GM12873 (cell line): Measurements from ENCODE around the gene SWT1.

Experiments
- TF ChIP-seq, protein P1 (sequence below): IDR thresholded peaks from 2 replicates; pipeline ENCODE4 v1.5.1; 2012; ENCODE audit warnings: low read depth, mild to moderate bottlenecking, moderate library complexity, low read length, control low read depth; ENCODE audit not compliant: insufficient read depth; ENCODE audit errors: missing control alignments

The SWT1 gene

DNA sequence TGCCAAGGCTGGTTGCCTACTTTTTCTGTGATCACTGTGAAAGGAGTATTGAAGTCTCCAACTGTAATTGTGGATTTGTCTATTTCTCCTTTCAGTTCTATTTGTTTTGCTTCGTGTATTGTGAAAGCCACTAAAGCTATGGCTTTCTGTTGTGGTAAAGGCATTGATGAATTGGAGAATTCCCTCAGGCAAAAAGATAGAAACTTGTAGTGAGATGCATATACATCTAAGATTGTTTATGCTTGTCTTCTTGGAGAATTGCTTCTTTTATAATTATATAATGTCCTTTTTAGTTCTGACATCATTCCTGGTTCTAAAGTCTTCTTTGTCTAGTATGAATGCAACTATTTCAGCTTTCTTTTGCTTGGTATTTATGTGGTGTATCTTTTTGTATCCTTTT is 36.8 kb downstream of the SWT1 start:
- TF ChIP-seq, protein P1, sequence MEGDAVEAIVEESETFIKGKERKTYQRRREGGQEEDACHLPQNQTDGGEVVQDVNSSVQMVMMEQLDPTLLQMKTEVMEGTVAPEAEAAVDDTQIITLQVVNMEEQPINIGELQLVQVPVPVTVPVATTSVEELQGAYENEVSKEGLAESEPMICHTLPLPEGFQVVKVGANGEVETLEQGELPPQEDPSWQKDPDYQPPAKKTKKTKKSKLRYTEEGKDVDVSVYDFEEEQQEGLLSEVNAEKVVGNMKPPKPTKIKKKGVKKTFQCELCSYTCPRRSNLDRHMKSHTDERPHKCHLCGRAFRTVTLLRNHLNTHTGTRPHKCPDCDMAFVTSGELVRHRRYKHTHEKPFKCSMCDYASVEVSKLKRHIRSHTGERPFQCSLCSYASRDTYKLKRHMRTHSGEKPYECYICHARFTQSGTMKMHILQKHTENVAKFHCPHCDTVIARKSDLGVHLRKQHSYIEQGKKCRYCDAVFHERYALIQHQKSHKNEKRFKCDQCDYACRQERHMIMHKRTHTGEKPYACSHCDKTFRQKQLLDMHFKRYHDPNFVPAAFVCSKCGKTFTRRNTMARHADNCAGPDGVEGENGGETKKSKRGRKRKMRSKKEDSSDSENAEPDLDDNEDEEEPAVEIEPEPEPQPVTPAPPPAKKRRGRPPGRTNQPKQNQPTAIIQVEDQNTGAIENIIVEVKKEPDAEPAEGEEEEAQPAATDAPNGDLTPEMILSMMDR = no peak

DNA sequence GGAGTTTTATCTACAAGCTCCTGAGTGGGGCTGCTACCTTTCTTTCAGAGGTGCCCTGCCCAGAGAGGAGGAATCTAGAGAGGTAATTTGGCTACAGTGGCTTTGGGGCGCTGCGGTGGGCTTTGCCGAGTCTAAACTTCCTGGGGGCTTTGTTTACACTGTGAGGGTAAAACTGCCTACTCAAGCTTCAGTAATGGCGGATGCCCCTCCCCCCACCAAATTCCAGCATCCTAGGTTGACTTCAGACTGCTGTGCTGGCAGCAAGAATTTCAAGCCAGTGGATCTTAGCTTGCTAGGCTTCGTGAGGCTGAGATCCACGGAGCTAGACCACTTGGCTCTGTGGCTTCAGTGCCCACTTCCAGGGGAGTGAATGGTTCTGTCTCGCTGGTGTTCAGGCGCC is 43.9 kb downstream of the SWT1 start:
- TF ChIP-seq, protein P1 = no peak

DNA sequence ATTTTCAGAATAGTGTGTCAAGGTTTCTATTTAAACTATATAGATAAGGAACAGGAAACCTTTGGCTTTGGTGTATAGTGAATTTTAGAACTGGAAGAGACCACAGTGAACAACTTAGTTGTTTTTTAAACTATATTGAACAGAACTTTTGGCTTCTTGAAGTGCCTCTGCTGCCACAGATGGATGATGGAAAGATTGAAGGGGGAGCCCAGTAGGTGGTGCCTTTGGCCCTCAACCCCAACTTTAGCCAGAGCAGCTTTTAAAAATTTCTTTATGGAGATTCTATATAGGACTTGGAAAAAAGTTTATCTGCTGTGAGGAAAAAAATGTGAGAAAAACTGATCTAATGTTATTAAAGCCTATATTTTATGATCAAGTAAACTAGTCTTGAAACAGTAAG is 50.2 kb downstream of the SWT1 start:
- TF ChIP-seq, protein P1 = no peak

DNA sequence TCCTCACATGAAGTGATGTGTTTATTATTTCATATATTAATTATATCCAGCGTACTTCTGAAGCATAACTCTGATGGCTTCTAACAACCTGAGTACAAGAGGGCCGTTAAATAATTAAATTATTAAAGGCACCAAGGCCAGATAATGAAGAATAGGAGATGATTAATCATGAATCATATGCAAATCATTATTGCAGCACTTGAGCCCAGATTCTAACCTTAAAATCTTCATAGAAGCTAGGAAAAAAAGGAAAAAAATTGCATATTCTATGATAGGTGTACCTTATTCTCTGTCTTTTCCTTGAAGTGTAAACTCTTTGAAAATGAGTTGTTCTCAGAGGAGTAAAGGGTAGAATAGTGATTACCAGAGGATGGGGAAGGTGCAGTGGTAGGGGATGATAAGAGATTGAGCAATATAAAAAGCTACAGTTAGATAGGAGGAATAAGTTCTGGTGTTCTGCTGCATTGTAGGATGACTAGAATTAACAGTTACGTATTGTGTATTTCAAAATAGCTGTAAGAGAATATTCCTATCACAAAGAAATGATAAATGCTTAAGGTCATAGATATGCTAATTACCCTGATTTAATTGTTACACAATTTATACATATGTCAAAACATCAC is 51.1 kb downstream of the SWT1 start:
- TF ChIP-seq, protein P1 = no peak

DNA sequence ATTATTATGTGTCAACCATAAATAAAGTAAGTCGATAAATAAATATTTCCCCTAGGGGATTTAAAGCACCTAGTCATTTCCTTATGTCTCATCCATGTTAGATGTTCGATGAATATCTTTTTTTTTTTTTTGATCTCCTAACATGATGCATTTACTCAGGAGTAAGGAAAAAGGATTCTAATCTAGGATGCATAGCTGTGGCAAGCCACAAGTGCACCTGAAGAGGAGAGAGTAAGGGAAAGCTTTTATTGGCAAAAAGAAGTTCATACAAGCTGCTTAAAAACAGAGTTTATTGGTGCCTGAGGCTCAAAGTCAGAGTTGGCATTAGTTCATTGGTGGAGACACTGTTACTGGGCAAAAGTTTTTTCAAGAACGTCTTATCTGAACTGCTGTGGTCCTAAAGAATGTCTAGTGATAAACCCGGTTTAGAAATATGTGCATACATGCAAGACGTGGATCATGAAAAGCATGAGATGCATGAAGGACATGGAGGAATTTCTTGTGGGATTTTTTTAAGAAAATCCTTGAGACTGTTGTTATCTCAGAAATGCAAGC is 51.7 kb downstream of the SWT1 start:
- TF ChIP-seq, protein P1 = no peak

DNA sequence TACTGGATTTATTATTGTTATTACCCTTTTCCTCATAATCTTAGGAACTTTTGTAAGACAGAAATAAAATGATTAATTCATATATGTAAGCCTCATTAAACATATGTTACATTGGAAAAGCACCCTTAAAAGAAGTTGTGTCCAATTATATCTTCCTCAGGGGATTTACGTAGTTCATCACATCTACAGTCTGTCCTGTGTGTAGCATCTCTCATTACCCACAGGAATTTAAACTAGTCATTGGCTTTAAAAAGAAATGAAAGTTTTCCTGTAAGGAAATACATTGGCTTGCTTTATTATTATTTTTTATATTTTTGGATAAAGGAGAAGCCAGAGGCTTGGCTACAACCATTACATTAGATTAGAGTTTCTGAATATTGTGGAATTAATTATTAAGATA is 56.1 kb downstream of the SWT1 start:
- TF ChIP-seq, protein P1 = no peak

DNA sequence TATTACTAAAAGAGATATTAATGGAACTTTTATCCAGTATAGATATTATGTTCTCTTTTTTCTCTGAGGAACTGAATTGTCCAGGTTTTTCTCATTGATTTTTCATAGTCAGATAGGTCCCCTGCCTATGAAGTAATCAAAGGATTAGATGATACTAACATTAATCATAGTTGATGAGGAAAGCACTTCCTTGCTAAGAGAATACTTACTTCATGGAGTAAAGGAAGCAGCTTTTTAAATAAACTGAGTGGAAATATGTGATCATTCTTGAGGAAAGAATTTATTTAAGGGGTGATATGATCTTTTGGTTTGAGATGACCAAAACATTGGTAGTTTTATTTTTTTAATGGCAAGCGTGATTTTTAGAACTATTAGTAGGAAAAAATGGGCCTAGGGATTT is 58.9 kb downstream of the SWT1 start:
- TF ChIP-seq, protein P1 = no peak
